PC-9 (cell line): ENCODE measurements around the gene DND1.
"Not testable (repeated sequence)": the region's sequence is repeated elsewhere in the genome, so short reads cannot be mapped to it uniquely, and the experiment has no call there.

Experiments
- CTCF ChIP-seq: fragments of 200-600 bp; sonication (generic); conservative IDR thresholded peaks from 2 replicates; pipeline ENCODE4 v1.6.1; 2017; ENCODE audit warnings: mixed run types, antibody characterized with exemption, mild to moderate bottlenecking, moderate library complexity
- EZH2 ChIP-seq: fragments of 200-600 bp; sonication (generic); IDR thresholded peaks from 2 replicates; pipeline ENCODE4 v1.8.0; 2017; ENCODE audit warnings: antibody characterized with exemption, low read depth

- not testable (repeated sequence) for TF ChIP-seq CTCF, EZH2
Observed at GRCh38 chr5:140671035-140671434, 2.3 kb downstream of the DND1 start.
